ENCODE data around the gene RAB30.

The RAB30 gene

GRCh38 chr11:82936261-82936660 lies 135.4 kb downstream of the RAB30 start:
- in situ Hi-C loops (cut with MboI; ENCODE audit: low sequenced_read_pairs): no loop called here
- H3K27me3 ChIP-seq (ENCODE audit: low read depth): no peaks in the 10 kb centered on the region
- H3K9me3 ChIP-seq: no peaks in the 10 kb centered on the region
- no peak overlapping the region for H3K4me3 ChIP-seq
- H3K4me1 ChIP-seq: no peaks in the 10 kb centered on the region
- no peak for DNase-seq (ENCODE audit: low spot score in 2 of 2)
- peaks cover 29% of the 10 kb centered on the region for H3K36me3 ChIP-seq (replicated peaks)

- Histone ChIP-seq H3K4me1 (no peaks in the 10 kb centered on the region), H3K36me3 (replicated peaks) (peaks cover 29% of the 10 kb centered on the region), H3K9me3 (no peaks in the 10 kb centered on the region), H3K4me3 (no peak overlapping the region), H3K27me3 (ENCODE audit: low read depth) (no peaks in the 10 kb centered on the region)
- no peak for DNase-seq (ENCODE audit: low spot score in 2 of 2)
- in situ Hi-C loops (cut with MboI; ENCODE audit: low sequenced_read_pairs): no loop called here
Measured at GRCh38 chr11:82932564-82932963, 139.1 kb downstream of the RAB30 start.

GRCh38 chr11:82930734-82931133 lies 141.0 kb downstream of the RAB30 start:
- no peak overlapping the region for H3K4me3 ChIP-seq
- H3K27me3 ChIP-seq (ENCODE audit: low read depth): no peaks in the 10 kb centered on the region
- peaks cover 29% of the 10 kb centered on the region for H3K36me3 ChIP-seq (replicated peaks)
- H3K9me3 ChIP-seq: no peaks in the 10 kb centered on the region
- in situ Hi-C loops (cut with MboI; ENCODE audit: low sequenced_read_pairs): no loop called here
- DNase-seq (ENCODE audit: low spot score in 2 of 2): no peak
- no peaks in the 10 kb centered on the region for H3K4me1 ChIP-seq

GRCh38 chr11:82930229-82930628 lies 141.5 kb downstream of the RAB30 start:
- Histone ChIP-seq H3K36me3 (replicated peaks) (peaks cover 29% of the 10 kb centered on the region), H3K4me3 (no peak overlapping the region), H3K4me1 (no peaks in the 10 kb centered on the region), H3K9me3 (no peaks in the 10 kb centered on the region), H3K27me3 (ENCODE audit: low read depth) (no peaks in the 10 kb centered on the region)
- in situ Hi-C loops (cut with MboI; ENCODE audit: low sequenced_read_pairs): no loop called here
- DNase-seq (ENCODE audit: low spot score in 2 of 2): no peak

- no peaks in the 10 kb centered on the region for H3K4me1 ChIP-seq
- H3K36me3 ChIP-seq (replicated peaks): peaks cover 22% of the 10 kb centered on the region
- in situ Hi-C loops (cut with MboI; ENCODE audit: low sequenced_read_pairs): no loop called here
- no peak for DNase-seq (ENCODE audit: low spot score in 2 of 2)
- no peaks in the 10 kb centered on the region for H3K9me3 ChIP-seq
- H3K27me3 ChIP-seq (ENCODE audit: low read depth): no peaks in the 10 kb centered on the region
- no peak overlapping the region for H3K4me3 ChIP-seq
Measured at GRCh38 chr11:82929121-82929520, 142.6 kb downstream of the RAB30 start.

- peak; percentile 43 to 70 for DNase-seq (ENCODE audit: low spot score in 2 of 2)
- peaks cover 14% of the 10 kb centered on the region for H3K36me3 ChIP-seq (replicated peaks)
- in situ Hi-C loops (cut with MboI; ENCODE audit: low sequenced_read_pairs): no loop called here
- no peak overlapping the region for H3K4me3 ChIP-seq
- no peaks in the 10 kb centered on the region for H3K4me1 ChIP-seq
- H3K9me3 ChIP-seq: no peaks in the 10 kb centered on the region
- no peaks in the 10 kb centered on the region for H3K27me3 ChIP-seq (ENCODE audit: low read depth)
Measured at GRCh38 chr11:82927264-82927880, 144.3 kb downstream of the RAB30 start.

- in situ Hi-C loops (cut with MboI; ENCODE audit: low sequenced_read_pairs): no loop called here
- Histone ChIP-seq H3K4me1 (no peaks in the 10 kb centered on the region), H3K27me3 (ENCODE audit: low read depth) (no peaks in the 10 kb centered on the region), H3K36me3 (replicated peaks) (peaks cover 19% of the 10 kb centered on the region), H3K9me3 (no peaks in the 10 kb centered on the region), H3K4me3 (no peak overlapping the region)
- DNase-seq (ENCODE audit: low spot score in 2 of 2): no peak
Measured at GRCh38 chr11:82924522-82925224, 147.0 kb downstream of the RAB30 start.
